ENCODE data around the gene LMF1. TPM values are rescaled to one million over a fixed set of nuclear protein-coding genes. Genes with fewer than 3 reads are reported as not detected.

LMF1 gene
- polyA plus RNA-seq, 1 donor from 2014 or later: 16.2 TPM

GRCh38 chr16:942436-943060, 28.2 kb downstream of the LMF1 start:
- H3K36me3 ChIP-seq (ENCODE audit: insufficient read depth, low read length): peaks cover 6% of the 10 kb centered on the region

GRCh38 chr16:939941-940340, 30.8 kb downstream of the LMF1 start:
- Histone ChIP-seq H3K4me3 (ENCODE audit: low read length) (no peak overlapping the region), H3K4me2 (ENCODE audit: low read length) (no peak overlapping the region), H3K27ac (ENCODE audit: low read length) (no peak overlapping the region), H2AFZ (ENCODE audit: low read depth, low read length) (no peak overlapping the region), H3K9ac (ENCODE audit: low read length) (no peak overlapping the region), H3F3A (ENCODE audit: insufficient read depth, low read length, poor library complexity, severe bottlenecking) (no peaks in the 10 kb centered on the region), H3K27me3 (ENCODE audit: insufficient read depth, low read depth, low read length) (no peaks in the 10 kb centered on the region), H3K9me2 (ENCODE audit: insufficient read depth, low read length) (no peaks in the 10 kb centered on the region), H4K20me1 (ENCODE audit: insufficient read depth) (no peaks in the 10 kb centered on the region), H3K9me3 (ENCODE audit: low read length) (no peaks in the 10 kb centered on the region), H3K79me2 (replicated peaks; ENCODE audit: insufficient read depth, low read length) (no peaks in the 10 kb centered on the region), H3K36me3 (ENCODE audit: insufficient read depth, low read length) (peaks cover 6% of the 10 kb centered on the region)
- TF ChIP-seq REST (IDR thresholded peaks at IDR 0.05; ENCODE audit: borderline replicate concordance): no peak
- no peak for TF ChIP-seq CTCF (IDR thresholded peaks at IDR 0.05; ENCODE audit: poor library complexity, severe bottlenecking)
- TF ChIP-seq EZH2 (IDR thresholded peaks at IDR 0.05; ENCODE audit: borderline replicate concordance, insufficient read depth, low read length, poor library complexity, severe bottlenecking): no peak
- no peak for TF ChIP-seq TAF1 (IDR thresholded peaks at IDR 0.05; ENCODE audit: low read depth)
- no peak for TF ChIP-seq SMC3 (conservative IDR thresholded peaks at IDR 0.05; ENCODE audit: poor library complexity)
- no peak for TF ChIP-seq POLR2AphosphoS5 (IDR thresholded peaks at IDR 0.05)

More at GRCh38 chr16:942436-943060, 28.2 kb downstream of the LMF1 start:
- Histone ChIP-seq H3K4me3 (ENCODE audit: low read length) (no peak overlapping the region), H3K9me2 (ENCODE audit: insufficient read depth, low read length) (no peaks in the 10 kb centered on the region), H3F3A (ENCODE audit: insufficient read depth, low read length, poor library complexity, severe bottlenecking) (no peaks in the 10 kb centered on the region), H3K27ac (ENCODE audit: low read length) (no peak overlapping the region), H3K79me2 (replicated peaks; ENCODE audit: insufficient read depth, low read length) (no peaks in the 10 kb centered on the region), H3K4me2 (ENCODE audit: low read length) (no peak overlapping the region), H2AFZ (ENCODE audit: low read depth, low read length) (no peak overlapping the region), H3K27me3 (ENCODE audit: insufficient read depth, low read depth, low read length) (no peaks in the 10 kb centered on the region), H3K9ac (ENCODE audit: low read length) (no peak overlapping the region), H3K9me3 (ENCODE audit: low read length) (no peaks in the 10 kb centered on the region), H4K20me1 (ENCODE audit: insufficient read depth) (no peaks in the 10 kb centered on the region)
- TF ChIP-seq TAF1 (IDR thresholded peaks at IDR 0.05; ENCODE audit: low read depth): no peak
- no peak for TF ChIP-seq MXI1 (conservative IDR thresholded peaks at IDR 0.05; ENCODE audit: poor library complexity, severe bottlenecking)
- TF ChIP-seq REST (IDR thresholded peaks at IDR 0.05; ENCODE audit: borderline replicate concordance): no peak
- no peak for TF ChIP-seq SMC3 (conservative IDR thresholded peaks at IDR 0.05; ENCODE audit: poor library complexity)
- no peak for TF ChIP-seq EZH2 (IDR thresholded peaks at IDR 0.05; ENCODE audit: borderline replicate concordance, insufficient read depth, low read length, poor library complexity, severe bottlenecking)
- no peak for TF ChIP-seq POLR2AphosphoS5 (IDR thresholded peaks at IDR 0.05)
- TF ChIP-seq CTCF (IDR thresholded peaks at IDR 0.05; ENCODE audit: poor library complexity, severe bottlenecking): no peak
- no peak for TF ChIP-seq RAD21 (conservative IDR thresholded peaks at IDR 0.05)
- no peak for TF ChIP-seq EP300 (conservative IDR thresholded peaks at IDR 0.05; ENCODE audit: poor library complexity, severe bottlenecking)

Data from neural cell (in vitro differentiated cells).